ENCODE data around the gene UBXN1. TPM values are rescaled to one million over a fixed set of nuclear protein-coding genes. Genes with fewer than 3 reads are reported as not detected.
A peak's percentile ranks its signal among the peaks of the same experiment; 100 is the strongest.

Gene UBXN1
- total RNA-seq, 1 donor from 2014 or later = 81.6 TPM

GRCh38 chr11:62687508-62688396 is 8.9 kb upstream of the UBXN1 start:
- Mint-ChIP-seq H3K4me3 (ENCODE audit: unreplicated experiment) (no peak overlapping the region), H3K27ac (ENCODE audit: unreplicated experiment) (no peak overlapping the region), H3K4me1 (ENCODE audit: low read depth) (peaks cover 13% of the 10 kb centered on the region), H3K36me3 (ENCODE audit: low read depth) (peaks cover 5% of the 10 kb centered on the region), H3K9me3 (ENCODE audit: low read depth) (no peaks in the 10 kb centered on the region), H3K27me3 (ENCODE audit: low read depth) (no peaks in the 10 kb centered on the region)
- no peak for DNase-seq (ENCODE audit: low spot score)
- TF ChIP-seq CTCF (IDR thresholded peaks at IDR 0.05) = no peak

GRCh38 chr11:62682518-62682917 is 3.6 kb upstream of the UBXN1 start:
- H3K4me1 Mint-ChIP-seq (ENCODE audit: low read depth) = peaks cover 26% of the 10 kb centered on the region
- no peak for DNase-seq (ENCODE audit: low spot score)
- no peak overlapping the region for H3K4me3 Mint-ChIP-seq (ENCODE audit: unreplicated experiment)
- H3K9me3 Mint-ChIP-seq (ENCODE audit: low read depth) = no peaks in the 10 kb centered on the region
- TF ChIP-seq CTCF (IDR thresholded peaks at IDR 0.05) = no peak
- H3K27ac Mint-ChIP-seq (ENCODE audit: unreplicated experiment) = no peak overlapping the region
- H3K36me3 Mint-ChIP-seq (ENCODE audit: low read depth) = peaks cover 3% of the 10 kb centered on the region
- no peaks in the 10 kb centered on the region for H3K27me3 Mint-ChIP-seq (ENCODE audit: low read depth)

GRCh38 chr11:62680825-62681240 is 2.0 kb upstream of the UBXN1 start:
- H3K9me3 Mint-ChIP-seq (ENCODE audit: low read depth) = no peaks in the 10 kb centered on the region
- peak overlapping the region; percentile 90 for H3K27ac Mint-ChIP-seq (ENCODE audit: unreplicated experiment)
- peaks cover 8% of the 10 kb centered on the region for H3K36me3 Mint-ChIP-seq (ENCODE audit: low read depth)
- H3K27me3 Mint-ChIP-seq (ENCODE audit: low read depth) = no peaks in the 10 kb centered on the region
- H3K4me1 Mint-ChIP-seq (ENCODE audit: low read depth) = peaks cover 35% of the 10 kb centered on the region
- no peak for DNase-seq (ENCODE audit: low spot score)
- peak; percentile 78 for TF ChIP-seq CTCF (IDR thresholded peaks at IDR 0.05)
- no peak overlapping the region for H3K4me3 Mint-ChIP-seq (ENCODE audit: unreplicated experiment)

GRCh38 chr11:62678433-62678769 is 472 bp downstream of the UBXN1 start:
- Mint-ChIP-seq H3K27me3 (ENCODE audit: low read depth) (no peaks in the 10 kb centered on the region), H3K9me3 (ENCODE audit: low read depth) (no peaks in the 10 kb centered on the region), H3K4me1 (ENCODE audit: low read depth) (peaks cover 35% of the 10 kb centered on the region), H3K36me3 (ENCODE audit: low read depth) (peaks cover 10% of the 10 kb centered on the region), H3K27ac (ENCODE audit: unreplicated experiment) (peak overlapping the region; percentile 98), H3K4me3 (ENCODE audit: unreplicated experiment) (peak overlapping the region; percentile 84)
- no peak for TF ChIP-seq CTCF (IDR thresholded peaks at IDR 0.05)
- no peak for DNase-seq (ENCODE audit: low spot score)

GRCh38 chr11:62677714-62678113 is 1.2 kb downstream of the UBXN1 start:
- peak overlapping the region; percentile 98 for H3K27ac Mint-ChIP-seq (ENCODE audit: unreplicated experiment)
- peak overlapping the region; percentile 84 for H3K4me3 Mint-ChIP-seq (ENCODE audit: unreplicated experiment)
- TF ChIP-seq CTCF (IDR thresholded peaks at IDR 0.05) = no peak
- no peaks in the 10 kb centered on the region for H3K9me3 Mint-ChIP-seq (ENCODE audit: low read depth)
- peaks cover 38% of the 10 kb centered on the region for H3K4me1 Mint-ChIP-seq (ENCODE audit: low read depth)
- no peak for DNase-seq (ENCODE audit: low spot score)
- no peaks in the 10 kb centered on the region for H3K27me3 Mint-ChIP-seq (ENCODE audit: low read depth)
- peaks cover 10% of the 10 kb centered on the region for H3K36me3 Mint-ChIP-seq (ENCODE audit: low read depth)

Data from chondrocyte (in vitro differentiated cells).